Colon (tissue), 2 donors: ENCODE data around the gene DGKB.
A peak's percentile ranks its signal among the peaks of the same experiment; 100 is the strongest.

Experiments used
- FAIRE-seq: peaks from 2 replicates; lab custom pipeline; 2012; peaks lifted over from hg19 to GRCh38; lab: Jason Lieb, UNC
- donor health status: control.
- donor health status: control.

The DGKB gene

GRCh38 chr7:14902589-14903067, at the start of gene DGKB:
Gene DGKB (minus strand): TSS chr7:14902751.
- no peak for FAIRE-seq

DNA sequence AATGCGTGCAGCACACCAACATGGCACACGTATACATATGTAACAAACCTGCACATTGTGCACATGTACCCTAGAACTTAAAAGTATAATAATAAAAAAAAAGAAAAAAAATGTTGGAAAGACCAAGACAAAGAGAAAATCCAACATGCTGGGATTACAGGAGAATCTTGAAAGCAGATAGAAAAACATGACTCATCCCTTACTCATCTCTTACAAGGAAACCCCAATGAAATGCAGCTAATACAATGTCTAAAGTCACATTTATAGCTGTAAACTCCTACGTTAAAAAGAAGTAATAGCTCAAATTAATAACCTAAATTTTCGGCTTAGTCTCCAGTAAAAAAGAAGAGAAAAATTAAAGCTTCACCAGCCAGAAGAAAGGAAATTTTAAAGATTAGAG, 47.5 kb upstream of the DGKB start:
- FAIRE-seq: no peak

- no peak for FAIRE-seq
Measured at GRCh38 chr7:14938181-14938580, 35.6 kb upstream of the DGKB start.

DNA sequence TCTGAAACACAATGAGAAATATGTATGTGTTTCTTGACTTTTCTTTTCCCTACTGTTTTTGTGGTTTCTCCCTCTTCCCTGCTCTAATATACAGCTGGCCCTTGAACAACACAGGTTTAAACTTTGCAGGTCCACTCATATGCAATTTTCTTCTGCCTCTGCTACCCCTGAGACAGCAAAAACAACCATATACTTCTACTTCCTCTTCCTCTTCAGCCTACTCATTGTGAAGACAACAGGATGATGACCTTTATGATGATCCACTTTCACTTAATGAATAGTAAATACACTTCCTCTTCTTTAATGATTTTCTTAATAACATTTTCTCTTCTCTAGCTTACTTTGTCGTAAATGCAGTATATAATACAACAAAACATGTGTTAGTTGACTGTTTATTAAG, 35.0 kb upstream of the DGKB start:
- FAIRE-seq: no peak

- no peak for FAIRE-seq
Measured at GRCh38 chr7:14936554-14936953, 34.0 kb upstream of the DGKB start.

DNA sequence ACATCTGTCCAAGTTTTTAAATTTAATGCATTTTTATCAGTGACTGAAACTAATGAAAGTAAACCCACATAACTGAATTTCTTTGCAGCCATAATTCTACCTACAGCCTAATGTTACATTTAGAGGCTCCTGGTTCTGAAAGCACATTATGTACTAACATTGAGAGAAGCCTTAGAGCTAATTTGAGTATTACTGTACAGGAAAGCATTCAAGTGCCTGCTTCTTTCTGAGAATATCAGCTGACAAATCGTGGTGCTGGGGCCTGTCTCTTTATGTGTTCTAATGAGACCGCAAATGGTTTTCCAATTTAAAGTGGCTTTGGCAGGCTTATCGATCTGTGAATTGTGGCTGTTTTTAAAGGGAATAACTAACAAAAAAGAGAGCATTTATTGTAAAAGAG, 32.3 kb upstream of the DGKB start:
- FAIRE-seq: no peak

DNA sequence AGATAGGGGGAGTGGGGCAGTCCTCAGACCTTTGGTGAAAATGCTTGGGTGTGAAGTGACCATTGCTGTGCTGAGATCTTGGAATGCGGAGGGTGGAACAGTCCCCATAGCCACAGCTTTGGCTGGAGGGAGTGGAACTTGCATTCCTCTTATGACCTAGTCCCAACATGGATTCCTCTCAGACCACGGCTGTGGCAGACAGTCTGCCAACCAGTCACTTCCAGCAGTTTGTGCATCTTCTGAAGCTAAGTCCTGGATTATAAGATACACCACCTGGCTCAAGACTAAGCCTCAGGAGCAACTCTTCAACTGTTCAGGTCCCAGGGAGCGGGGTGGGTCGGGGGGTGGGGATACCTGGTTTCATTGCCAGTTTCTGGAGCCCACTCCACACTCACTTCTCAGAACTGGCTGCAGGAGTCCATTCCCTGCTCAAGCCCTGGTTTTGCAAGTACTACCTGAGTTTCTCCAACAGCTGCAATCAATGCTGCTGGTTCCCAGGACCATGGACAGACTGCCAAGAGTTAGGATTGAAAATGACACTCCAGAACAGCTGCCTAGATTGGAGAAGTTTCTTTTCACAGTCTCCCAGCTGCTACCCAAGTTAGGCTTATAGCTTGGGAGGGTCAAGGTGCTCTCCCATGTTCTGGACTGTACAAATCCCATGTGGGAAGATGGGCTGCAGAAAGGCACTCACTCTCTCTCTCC, 29.1 kb upstream of the DGKB start:
- FAIRE-seq: no peak

DNA sequence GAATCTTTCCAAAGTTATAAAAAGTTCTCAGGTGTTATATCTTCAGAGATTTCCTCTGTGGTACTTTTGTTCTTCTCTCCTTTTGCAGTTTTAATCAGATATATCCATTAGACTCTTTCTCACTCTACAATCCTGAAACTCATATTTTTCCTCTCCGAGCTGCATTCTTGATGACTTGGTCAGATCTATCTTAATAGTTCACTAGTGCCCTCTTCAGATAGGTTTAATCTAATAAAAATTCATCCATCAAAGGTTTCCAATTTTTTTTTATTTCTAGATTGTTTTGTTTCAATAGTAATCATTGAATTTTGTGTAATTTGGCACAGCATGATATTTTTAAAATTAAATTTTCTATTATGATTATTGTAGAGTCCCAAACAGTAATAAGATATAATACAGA, 21.8 kb upstream of the DGKB start:
- FAIRE-seq: no peak

DNA sequence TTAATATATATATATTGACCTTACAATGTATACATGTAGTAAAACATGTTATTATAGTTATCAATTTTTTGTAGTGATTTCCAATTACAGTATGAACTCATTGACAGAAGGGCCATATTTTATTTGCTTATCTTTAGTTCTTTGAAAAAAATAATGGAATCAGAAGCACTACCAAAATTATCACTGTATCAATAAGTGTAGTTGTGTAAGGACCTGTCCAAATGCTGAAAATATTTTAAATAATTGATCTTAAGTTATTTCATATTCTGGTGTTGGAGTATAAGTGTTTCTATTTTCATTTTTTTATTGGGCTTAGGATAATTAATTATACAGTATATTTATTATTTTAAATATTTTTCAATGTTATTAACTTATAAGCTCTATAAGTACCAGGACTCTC, 8.5 kb upstream of the DGKB start:
- no peak for FAIRE-seq

DNA sequence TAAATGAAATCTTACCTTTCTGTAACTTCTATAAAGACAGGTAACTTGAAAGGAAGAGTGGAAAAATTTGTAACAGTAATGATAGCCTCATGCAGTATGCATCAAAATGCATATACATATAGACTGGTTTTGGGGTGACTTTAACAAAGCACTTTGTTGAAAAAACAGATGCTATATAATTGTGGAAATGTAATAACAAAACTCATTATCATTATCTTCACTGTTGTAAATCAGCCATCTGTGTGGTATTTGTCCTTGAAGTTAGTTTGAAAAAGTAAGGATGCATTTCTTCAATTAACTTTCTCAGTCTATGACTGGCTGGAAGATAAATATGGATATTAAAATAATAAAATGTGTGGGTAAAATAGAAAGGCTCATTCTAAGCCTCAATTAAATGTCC, 6.1 kb upstream of the DGKB start:
- FAIRE-seq: no peak

GRCh38 chr7:14905764-14906163, 3.2 kb upstream of the DGKB start:
- no peak for FAIRE-seq

GRCh38 chr7:14900051-14900450, 2.5 kb downstream of the DGKB start:
- no peak for FAIRE-seq

DNA sequence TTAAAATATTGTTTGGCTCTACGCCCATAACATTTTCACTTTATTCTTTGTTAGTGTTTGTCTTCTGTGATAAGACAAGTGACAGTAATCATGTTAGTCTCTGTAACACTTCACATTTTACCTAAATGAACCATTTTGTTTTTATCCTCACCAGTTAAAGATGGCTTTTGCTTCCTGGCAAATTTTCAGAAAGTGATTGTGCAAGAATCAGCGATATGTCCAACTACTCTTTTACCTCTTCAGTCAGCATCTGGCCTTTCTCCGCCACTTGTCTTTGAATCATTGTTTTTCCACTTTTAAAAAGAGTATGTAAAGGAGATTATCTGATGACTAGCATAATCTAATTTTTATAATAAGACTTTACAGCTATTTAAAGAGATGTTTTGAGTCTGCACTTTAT, 3.5 kb downstream of the DGKB start:
- no peak for FAIRE-seq

GRCh38 chr7:14896461-14896860, 6.1 kb downstream of the DGKB start:
- peak; percentile 66 for FAIRE-seq

- FAIRE-seq: no peak
Measured at GRCh38 chr7:14894826-14895225, 7.7 kb downstream of the DGKB start.

DNA sequence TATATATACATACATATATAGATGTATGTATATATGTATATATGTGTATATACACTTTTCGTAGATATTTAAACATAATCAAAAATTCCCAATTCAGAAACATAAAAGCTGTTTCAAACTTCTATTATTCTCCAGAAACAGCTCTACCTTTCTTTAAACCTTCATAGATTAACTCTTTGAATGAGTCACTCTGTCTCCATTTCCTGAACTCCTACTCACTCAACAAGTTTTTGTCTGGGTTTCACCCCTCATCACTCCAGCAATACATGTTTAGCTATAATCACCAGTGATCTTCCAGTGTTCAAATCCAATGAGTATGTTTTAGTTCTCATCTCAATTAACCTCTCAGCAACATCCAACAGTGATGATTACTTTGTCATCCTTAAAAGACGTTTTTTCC, 9.6 kb downstream of the DGKB start:
- FAIRE-seq: no peak

DNA sequence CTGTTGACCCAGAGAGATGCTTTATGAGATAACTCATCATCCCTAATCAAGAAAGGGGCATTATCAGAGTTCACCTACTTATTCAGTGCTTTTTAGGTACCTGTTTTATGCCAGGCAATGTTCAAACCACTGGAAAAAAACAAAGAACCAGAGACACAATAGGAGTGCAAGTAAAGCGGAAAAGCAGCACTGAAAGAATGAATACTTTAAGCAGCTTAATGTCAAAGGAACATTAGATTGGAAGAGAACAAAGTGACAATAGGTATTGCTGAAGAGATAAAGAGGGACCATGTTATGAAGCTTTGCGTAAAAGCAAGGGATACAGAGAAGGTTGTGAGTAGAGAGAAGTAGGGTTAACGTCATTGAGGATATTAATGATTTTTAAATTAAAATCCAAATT, 11.3 kb downstream of the DGKB start:
- no peak for FAIRE-seq

DNA sequence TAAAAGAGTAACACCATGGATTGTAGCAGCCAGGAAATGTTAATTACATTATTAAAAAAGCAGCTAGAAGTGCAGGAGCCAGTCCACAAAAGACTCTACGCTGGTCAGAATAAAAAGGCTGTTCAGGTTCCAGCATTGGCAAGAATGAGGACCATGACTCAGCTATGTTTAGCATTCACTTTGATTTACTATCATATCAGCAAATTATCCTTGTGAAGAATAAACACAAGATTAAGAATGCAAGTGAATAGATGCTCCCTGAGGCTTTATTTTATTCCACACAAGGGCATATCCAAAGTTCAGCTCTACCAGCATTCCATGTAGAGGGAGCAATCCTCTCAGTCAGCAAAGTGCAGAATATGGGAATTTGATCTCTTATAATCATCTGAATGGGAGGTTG, 13.6 kb downstream of the DGKB start:
- FAIRE-seq: no peak

DNA sequence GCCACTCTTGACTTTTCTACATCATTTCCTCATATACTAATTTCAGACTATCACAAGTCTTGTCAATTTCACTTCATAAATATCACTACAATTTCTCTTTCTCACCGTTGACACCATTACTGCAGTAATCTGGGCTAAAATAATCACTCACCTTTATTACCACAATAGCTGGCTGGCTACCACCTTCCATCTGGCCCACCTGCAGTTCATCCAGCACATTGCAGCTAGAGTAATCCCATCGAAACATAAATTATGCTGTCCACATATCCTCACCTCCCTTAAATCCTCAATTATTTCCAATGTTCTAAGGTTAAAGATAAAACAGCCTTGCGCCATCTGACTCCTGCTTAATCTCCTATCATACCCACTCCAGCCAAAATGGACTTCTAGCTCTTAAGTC, 16.0 kb downstream of the DGKB start:
- FAIRE-seq: no peak

DNA sequence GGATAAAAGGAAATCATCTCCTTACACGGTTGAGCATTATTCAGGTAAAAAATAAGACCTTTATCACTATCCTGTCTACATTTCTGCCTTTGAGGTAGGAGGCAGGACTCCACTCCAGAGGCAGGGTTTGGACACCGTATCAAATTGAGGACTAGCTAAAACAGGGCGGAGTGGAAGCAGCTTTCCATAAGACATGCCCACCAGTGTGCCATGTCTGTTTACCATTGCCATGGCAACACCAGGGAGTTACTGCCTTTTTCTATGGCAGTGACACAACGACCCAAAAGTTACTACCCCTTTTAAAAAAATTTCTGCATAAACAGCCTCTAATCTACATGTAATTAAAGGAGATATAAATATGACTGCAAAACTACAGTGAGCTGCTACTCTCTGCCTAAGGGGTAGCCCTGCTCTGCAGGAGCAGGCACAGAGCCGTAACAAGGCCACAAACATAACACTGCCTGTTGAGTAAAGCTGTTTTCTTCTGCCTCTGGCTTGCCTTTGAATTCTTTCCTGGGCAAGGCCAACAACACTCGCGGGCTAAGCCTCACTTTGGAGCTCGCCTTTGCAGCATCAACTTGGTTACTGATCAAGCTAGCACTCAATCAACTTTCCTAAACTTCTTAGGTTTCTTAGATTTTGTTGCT, 26.5 kb downstream of the DGKB start:
- FAIRE-seq: no peak

GRCh38 chr7:14871880-14872279, 30.7 kb downstream of the DGKB start:
- FAIRE-seq: no peak

- no peak for FAIRE-seq
Measured at GRCh38 chr7:14870394-14870793, 32.2 kb downstream of the DGKB start.

DNA sequence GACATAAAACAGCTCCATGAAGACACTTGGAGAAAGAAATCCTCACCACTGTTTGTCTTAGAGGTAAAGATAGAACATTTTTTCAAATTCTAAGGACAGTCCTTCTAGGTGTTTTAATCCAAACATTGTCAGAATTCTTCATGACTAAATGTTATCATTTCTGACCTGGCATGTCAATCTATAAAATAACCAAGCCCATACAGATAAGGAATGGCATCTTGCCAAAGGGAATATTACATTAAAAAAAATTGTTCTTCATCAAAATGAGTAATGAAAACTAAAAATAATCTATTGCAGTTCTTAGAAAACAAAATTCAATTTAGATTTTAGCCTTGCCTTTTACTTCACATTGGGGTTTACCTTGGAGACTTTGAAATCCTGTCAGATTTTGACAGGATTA, 33.6 kb downstream of the DGKB start:
- FAIRE-seq: no peak

- no peak for FAIRE-seq
Measured at GRCh38 chr7:14861456-14861855, 41.1 kb downstream of the DGKB start.
